ENCODE results near the gene TCF3.

TCF3 gene

GRCh38 chr19:1615156-1615765 is 37.2 kb downstream of the TCF3 start:
- no peaks in the 10 kb centered on the region for H3K27me3 Mint-ChIP-seq (ENCODE audit: low read depth)
- H3K4me1 Mint-ChIP-seq, result no peaks in the 10 kb centered on the region
- no peak for TF ChIP-seq CTCF (IDR thresholded peaks at IDR 0.05; ENCODE audit: unreplicated experiment in 3 of 3)
- H3K36me3 Mint-ChIP-seq (ENCODE audit: low read depth), result peaks cover 59% of the 10 kb centered on the region
- no peaks in the 10 kb centered on the region for H3K9me3 Mint-ChIP-seq
- no peak overlapping the region for H3K27ac Mint-ChIP-seq
- no peak overlapping the region for H3K4me3 Mint-ChIP-seq

- Mint-ChIP-seq H3K4me1 (no peaks in the 10 kb centered on the region), H3K9me3 (no peaks in the 10 kb centered on the region), H3K36me3 (ENCODE audit: low read depth) (peaks cover 54% of the 10 kb centered on the region), H3K27ac (no peak overlapping the region), H3K4me3 (no peak overlapping the region), H3K27me3 (ENCODE audit: low read depth) (no peaks in the 10 kb centered on the region)
- no peak for TF ChIP-seq CTCF (IDR thresholded peaks at IDR 0.05; ENCODE audit: unreplicated experiment in 3 of 3)
Observed at GRCh38 chr19:1613808-1614570, 38.4 kb downstream of the TCF3 start.

- H3K4me1 Mint-ChIP-seq, result no peaks in the 10 kb centered on the region
- no peak overlapping the region for H3K27ac Mint-ChIP-seq
- H3K4me3 Mint-ChIP-seq, result no peak overlapping the region
- no peaks in the 10 kb centered on the region for H3K27me3 Mint-ChIP-seq (ENCODE audit: low read depth)
- H3K9me3 Mint-ChIP-seq, result no peaks in the 10 kb centered on the region
- TF ChIP-seq CTCF (IDR thresholded peaks at IDR 0.05; ENCODE audit: unreplicated experiment in 3 of 3), result no peak
- H3K36me3 Mint-ChIP-seq (ENCODE audit: low read depth), result peaks cover 47% of the 10 kb centered on the region
Observed at GRCh38 chr19:1613146-1613545, 39.3 kb downstream of the TCF3 start.

- H3K4me3 Mint-ChIP-seq, result no peak overlapping the region
- H3K4me1 Mint-ChIP-seq, result no peaks in the 10 kb centered on the region
- no peak overlapping the region for H3K27ac Mint-ChIP-seq
- TF ChIP-seq CTCF (IDR thresholded peaks at IDR 0.05; ENCODE audit: unreplicated experiment in 3 of 3), result no peak
- H3K36me3 Mint-ChIP-seq (ENCODE audit: low read depth), result peaks cover 42% of the 10 kb centered on the region
- no peaks in the 10 kb centered on the region for H3K27me3 Mint-ChIP-seq (ENCODE audit: low read depth)
- H3K9me3 Mint-ChIP-seq, result no peaks in the 10 kb centered on the region
Observed at GRCh38 chr19:1612114-1613086, 40.0 kb downstream of the TCF3 start.

- Mint-ChIP-seq H3K27ac (no peak overlapping the region), H3K36me3 (ENCODE audit: low read depth) (peaks cover 31% of the 10 kb centered on the region)
Observed at GRCh38 chr19:1611353-1611752, 41.1 kb downstream of the TCF3 start.

More at GRCh38 chr19:1611353-1611752, 41.1 kb downstream of the TCF3 start:
- TF ChIP-seq CTCF (IDR thresholded peaks at IDR 0.05; ENCODE audit: unreplicated experiment in 3 of 3), result no peak
- no peaks in the 10 kb centered on the region for H3K27me3 Mint-ChIP-seq (ENCODE audit: low read depth)
- H3K4me3 Mint-ChIP-seq, result no peak overlapping the region
- H3K4me1 Mint-ChIP-seq, result no peaks in the 10 kb centered on the region
- no peaks in the 10 kb centered on the region for H3K9me3 Mint-ChIP-seq

All from nephron (organoid).